ENCODE measurements around the gene FAHD2A.

- TF ChIP-seq EZH2 (IDR thresholded peaks at IDR 0.05; ENCODE audit: borderline replicate concordance) (no peak), CTCF (IDR thresholded peaks at IDR 0.05; ENCODE audit: poor library complexity) (no peak), EZH2phosphoT487 (IDR thresholded peaks at IDR 0.05; ENCODE audit: low read depth, severe bottlenecking, unreplicated experiment) (no peak)
These were observed 21.8 kb upstream of the FAHD2A start for GRCh38 chr2:95380731-95381130.

Measured in hepatocyte (in vitro differentiated cells).